H9 (cell line): Measurements from ENCODE around the gene PRR23C. TPM values are rescaled to one million over a fixed set of nuclear protein-coding genes. Genes with fewer than 3 reads are reported as not detected.

ENCODE experiments used
- DNase-seq: peaks from one replicate; pipeline ENCODE4 v3.0.0-alpha.2; 2017
- H2AFZ ChIP-seq: one replicate; pipeline ENCODE4 v1.6.1; 2013; ENCODE audit warnings: mild to moderate bottlenecking, low read length, control low read depth, moderate library complexity
- H2AK5ac ChIP-seq: 2 replicates; pipeline ENCODE4 v1.6.1; 2013; ENCODE audit warnings: low read length, control low read depth, mixed read lengths; ENCODE audit not compliant: insufficient read length
- H2BK120ac ChIP-seq: one replicate; pipeline ENCODE4 v1.6.1; 2013; ENCODE audit warnings: low read depth, mild to moderate bottlenecking, low read length, control low read depth, inconsistent platforms; ENCODE audit not compliant: poor library complexity, severe bottlenecking
- H2BK12ac ChIP-seq: 2 replicates; pipeline ENCODE4 v1.6.1; 2013; ENCODE audit warnings: low read length, control low read depth, mixed read lengths, low read depth; ENCODE audit not compliant: insufficient read length
- H2BK15ac ChIP-seq: 2 replicates; pipeline ENCODE4 v1.6.1; 2013; ENCODE audit warnings: low read depth, low read length, control low read depth
- H2BK20ac ChIP-seq: one replicate; pipeline ENCODE4 v1.6.1; 2013; ENCODE audit warnings: low read depth, mild to moderate bottlenecking, low read length, control low read depth, inconsistent platforms; ENCODE audit not compliant: poor library complexity, severe bottlenecking
- H2BK5ac ChIP-seq: 2 replicates; pipeline ENCODE4 v1.6.1; 2013; ENCODE audit warnings: low read length, control low read depth, mixed read lengths; ENCODE audit not compliant: insufficient read length
- H3K14ac ChIP-seq: 2 replicates; pipeline ENCODE4 v1.6.1; 2013; ENCODE audit warnings: low read length, control low read depth; ENCODE audit not compliant: insufficient read depth
- H3K18ac ChIP-seq: 2 replicates; pipeline ENCODE4 v1.6.1; 2013; ENCODE audit warnings: low read depth, mild to moderate bottlenecking, mixed read lengths, low read length, control low read depth; ENCODE audit not compliant: insufficient read length
- H3K23ac ChIP-seq: 2 replicates; pipeline ENCODE4 v1.6.1; 2013; ENCODE audit warnings: low read length, control low read depth, mixed read lengths, low read depth; ENCODE audit not compliant: insufficient read length
- H3K23me2 ChIP-seq: 2 replicates; pipeline ENCODE4 v1.6.1; 2013; ENCODE audit warnings: low read depth, mild to moderate bottlenecking, mixed read lengths, low read length, control low read depth; ENCODE audit not compliant: insufficient read length, poor library complexity, severe bottlenecking
- H3K27ac ChIP-seq: 2 replicates; pipeline ENCODE4 v1.5.1; 2013; ENCODE audit warnings: low read length, control low read depth, mixed read lengths, low read depth; ENCODE audit not compliant: insufficient read length
- H3K27me3 ChIP-seq: 2 replicates; pipeline ENCODE4 v1.6.1; 2013; ENCODE audit warnings: low read length, control low read depth, inconsistent platforms; ENCODE audit not compliant: insufficient read depth
- H3K4ac ChIP-seq: 2 replicates; pipeline ENCODE4 v1.6.1; 2013; ENCODE audit warnings: low read depth, mild to moderate bottlenecking, control low read depth, inconsistent platforms, low read length, moderate library complexity
- H3K4me1 ChIP-seq: 2 replicates; pipeline ENCODE4 v1.6.1; 2013; ENCODE audit warnings: low read length, control low read depth, inconsistent platforms; ENCODE audit not compliant: insufficient read depth
- H3K4me2 ChIP-seq: 2 replicates; pipeline ENCODE4 v1.6.1; 2013; ENCODE audit warnings: low read length, control low read depth, mixed read lengths; ENCODE audit not compliant: insufficient read length, insufficient read depth
- H3K56ac ChIP-seq: 2 replicates; pipeline ENCODE4 v1.6.1; 2013; ENCODE audit warnings: low read depth, mild to moderate bottlenecking, mixed read lengths, low read length, control low read depth; ENCODE audit not compliant: insufficient read length
- H3K79me1 ChIP-seq: 2 replicates; pipeline ENCODE4 v1.6.1; 2013; ENCODE audit warnings: low read depth, mild to moderate bottlenecking, moderate library complexity, low read length, control low read depth, inconsistent platforms; ENCODE audit not compliant: insufficient read depth, poor library complexity, severe bottlenecking
- H3K79me2 ChIP-seq: 2 replicates; pipeline ENCODE4 v1.6.1; 2013; ENCODE audit warnings: low read length, control low read depth, inconsistent platforms; ENCODE audit not compliant: insufficient read depth
- H3K9ac ChIP-seq: 2 replicates; pipeline ENCODE4 v1.6.1; 2013; ENCODE audit warnings: low read length, control low read depth, mixed read lengths; ENCODE audit not compliant: insufficient read length; ENCODE audit errors: extremely low read depth
- H3K9me3 ChIP-seq: one replicate; pipeline ENCODE4 v1.6.1; 2013; ENCODE audit warnings: low read depth, low read length, inconsistent platforms; ENCODE audit not compliant: control insufficient read depth
- H3T11ph ChIP-seq: one replicate; pipeline ENCODE4 v1.6.1; 2013; ENCODE audit warnings: mild to moderate bottlenecking, low read length, control low read depth, inconsistent platforms
- H4K20me1 ChIP-seq: one replicate; pipeline ENCODE4 v1.6.1; 2013; ENCODE audit not compliant: control insufficient read depth, insufficient read length, insufficient read depth
- H4K5ac ChIP-seq: 2 replicates; pipeline ENCODE4 v1.6.1; 2013; ENCODE audit warnings: low read depth, mild to moderate bottlenecking, mixed read lengths, low read length, control low read depth; ENCODE audit not compliant: insufficient read length
- H4K8ac ChIP-seq: replicated peaks from 2 replicates; pipeline ENCODE4 v1.6.1; 2013; ENCODE audit warnings: low read length, control low read depth, mixed read lengths, low read depth; ENCODE audit not compliant: insufficient read length
- H4K91ac ChIP-seq: 2 replicates; pipeline ENCODE4 v1.6.1; 2013; ENCODE audit warnings: low read depth, mild to moderate bottlenecking, moderate library complexity, mixed read lengths, low read length, control low read depth; ENCODE audit not compliant: insufficient read length
- H3K27ac Mint-ChIP-seq, 3 experiments: 2 replicates in 2 of 3; 3 replicates in 1 of 3; pipeline ENCODE4 v1.8.0; 2020 to 2021; ENCODE audit warnings: mixed read lengths in 3 of 3, mild to moderate bottlenecking in 1 of 3, moderate library complexity in 1 of 3
- H3K27me3 Mint-ChIP-seq: 2 replicates; pipeline ENCODE4 v1.8.0; 2021; ENCODE audit warnings: low read depth, mild to moderate bottlenecking, moderate library complexity, mixed read lengths
- H3K36me3 Mint-ChIP-seq, 3 experiments: 2 replicates in 2 of 3; 3 replicates in 1 of 3; pipeline ENCODE4 v1.8.0; 2020 to 2021; ENCODE audit warnings: low read depth in 3 of 3, mixed read lengths in 3 of 3; ENCODE audit not compliant: insufficient read depth in 1 of 3
- H3K4me1 Mint-ChIP-seq, 2 experiments: 2 replicates each; pipeline ENCODE4 v1.8.0; 2020; ENCODE audit warnings: mixed read lengths in 2 of 2
- H3K4me3 Mint-ChIP-seq, 2 experiments: 2 replicates in 1 of 2; 3 replicates in 1 of 2; pipeline ENCODE4 v1.8.0; 2020 to 2021; ENCODE audit warnings: mild to moderate bottlenecking in 2 of 2, mixed read lengths in 2 of 2, moderate library complexity in 1 of 2
- H3K9me3 Mint-ChIP-seq, 2 experiments: 2 replicates in 1 of 2; 3 replicates in 1 of 2; pipeline ENCODE4 v1.8.0; 2020; ENCODE audit warnings: mild to moderate bottlenecking in 2 of 2, mixed read lengths in 2 of 2, moderate library complexity in 1 of 2
- CTCF ChIP-seq: fragments of 200-600 bp; sonication (generic); conservative IDR thresholded peaks from 3 replicates; pipeline ENCODE4 v1.8.0; 2021; ENCODE audit warnings: antibody characterized with exemption, mild to moderate bottlenecking
- WGBS: extraction: QIAGEN DNeasy Blood & Tissue Kit; methylation state at CpG from one replicate; pipeline ENCODE4 v1.1.7; 2013; ENCODE audit warnings: missing lambda C conversion rate, low lambda C conversion rate, mixed read lengths; ENCODE audit not compliant: insufficient read length; ENCODE audit errors: extremely low coverage; 5-methylcytosine and 5-hydroxymethylcytosine counted together
- total RNA-seq: library from RNA; stranded (reverse); gene quantifications from 2 replicates; pipeline ENCODE4 v1.2.1, GENCODE V29; 2021

The PRR23C gene
- total RNA-seq, 1 experiment from 2014 or later: not detected

GRCh38 chr3:139016430-139017048, 28.2 kb downstream of the PRR23C start:
- Mint-ChIP-seq H3K4me1 (no peaks in the 10 kb centered on the region), H3K27me3 (peaks cover 1% of the 10 kb centered on the region), H3K27ac (no peak overlapping the region), H3K9me3 (peaks cover 9 to 24% of the 10 kb centered on the region in 2 experiments; a peak in 4 of 5 replicates), H3K36me3 (peaks cover 0 to 7% (median 4%) of the 10 kb centered on the region in 3 experiments; a peak in 3 of 7 replicates), H3K4me3 (no peak overlapping the region)
- Histone ChIP-seq H2BK120ac (no peak overlapping the region), H3K23ac (no peak overlapping the region), H4K91ac (no peak overlapping the region), H2BK15ac (no peak overlapping the region), H3K79me1 (no peaks in the 10 kb centered on the region), H4K20me1 (no peaks in the 10 kb centered on the region), H3K23me2 (peaks cover 2% of the 10 kb centered on the region), H3K9ac (no peak overlapping the region), H2BK12ac (no peak overlapping the region), H4K5ac (no peak overlapping the region), H3K4ac (no peak overlapping the region), H3K18ac (no peak overlapping the region), H2AK5ac (no peak overlapping the region), H4K8ac (no peak overlapping the region), H3T11ph (no peak overlapping the region), H3K4me2 (no peak overlapping the region), H2BK5ac (no peak overlapping the region), H3K14ac (no peak overlapping the region), H3K9me3 (no peaks in the 10 kb centered on the region), H3K27me3 (no peaks in the 10 kb centered on the region), H2BK20ac (no peak overlapping the region), H2AFZ (no peak overlapping the region), H3K56ac (no peak overlapping the region), H3K79me2 (no peaks in the 10 kb centered on the region), H3K27ac (no peak overlapping the region), H3K4me1 (no peaks in the 10 kb centered on the region)
- TF ChIP-seq CTCF: no peak
- WGBS: no CpG with 5 or more reads among the region's 3 CpGs
- no peak for DNase-seq
